ENCODE data around the gene MGMT. TPM values are rescaled to one million over a fixed set of nuclear protein-coding genes. Genes with fewer than 3 reads are reported as not detected.

The MGMT gene
- total and polyA plus RNA-seq, 4 donors, result 9.9 to 39.6 (median 23.2) TPM

DNA sequence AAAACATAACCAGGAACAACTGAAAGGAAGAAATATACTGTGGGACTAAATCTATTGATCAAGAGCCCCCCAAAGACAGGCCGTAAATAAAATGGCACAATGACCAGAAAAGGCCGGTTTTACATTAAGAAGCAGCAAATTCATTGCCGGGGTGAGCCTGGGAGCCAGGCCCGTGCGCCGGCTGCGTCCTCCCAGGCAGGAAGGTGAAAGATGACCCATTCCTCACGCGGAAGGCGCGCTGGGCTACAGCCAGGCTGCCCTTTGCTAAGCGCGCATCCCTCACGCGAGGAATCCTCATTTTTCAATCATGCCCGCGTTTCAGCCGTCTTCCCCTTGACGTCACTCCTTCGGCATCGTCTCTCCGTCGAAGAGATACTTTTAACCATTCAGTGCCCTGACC lies 47.6 kb upstream of the MGMT start:
- ATAC-seq (ENCODE audit: insufficient read depth, low FRiP score), result no peak
- WGBS, 2 donors, result 76 to 89% methylated on average over 23 of the region's 23 CpGs
- H3K27ac ChIP-seq (ENCODE audit: low read depth in 1 of 2, low read length in 1 of 2), result no peak overlapping the region
- no peaks in the 10 kb centered on the region for H3K36me3 ChIP-seq (ENCODE audit: control insufficient read depth in 4 of 4, insufficient read depth in 4 of 4, low read length in 4 of 4)
- peaks cover 0 to 44% (median 36%) of the 10 kb centered on the region in 3 donors for H3K27me3 ChIP-seq (ENCODE audit: control insufficient read depth in 3 of 3, insufficient read depth in 3 of 3, low read length in 2 of 3)
- DNase-seq, result no peak
- TF ChIP-seq, protein P1, sequence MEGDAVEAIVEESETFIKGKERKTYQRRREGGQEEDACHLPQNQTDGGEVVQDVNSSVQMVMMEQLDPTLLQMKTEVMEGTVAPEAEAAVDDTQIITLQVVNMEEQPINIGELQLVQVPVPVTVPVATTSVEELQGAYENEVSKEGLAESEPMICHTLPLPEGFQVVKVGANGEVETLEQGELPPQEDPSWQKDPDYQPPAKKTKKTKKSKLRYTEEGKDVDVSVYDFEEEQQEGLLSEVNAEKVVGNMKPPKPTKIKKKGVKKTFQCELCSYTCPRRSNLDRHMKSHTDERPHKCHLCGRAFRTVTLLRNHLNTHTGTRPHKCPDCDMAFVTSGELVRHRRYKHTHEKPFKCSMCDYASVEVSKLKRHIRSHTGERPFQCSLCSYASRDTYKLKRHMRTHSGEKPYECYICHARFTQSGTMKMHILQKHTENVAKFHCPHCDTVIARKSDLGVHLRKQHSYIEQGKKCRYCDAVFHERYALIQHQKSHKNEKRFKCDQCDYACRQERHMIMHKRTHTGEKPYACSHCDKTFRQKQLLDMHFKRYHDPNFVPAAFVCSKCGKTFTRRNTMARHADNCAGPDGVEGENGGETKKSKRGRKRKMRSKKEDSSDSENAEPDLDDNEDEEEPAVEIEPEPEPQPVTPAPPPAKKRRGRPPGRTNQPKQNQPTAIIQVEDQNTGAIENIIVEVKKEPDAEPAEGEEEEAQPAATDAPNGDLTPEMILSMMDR (IDR thresholded peaks at IDR 0.05; ENCODE audit: control extremely low read depth, extremely low read depth), result no peak
- H3K9me3 ChIP-seq (ENCODE audit: control insufficient read depth in 4 of 4, insufficient read depth in 3 of 4, low read length in 3 of 4), result peaks cover 0 to 3% (median 0%) of the 10 kb centered on the region in 4 donors
- H3K9ac ChIP-seq (ENCODE audit: insufficient read depth in 1 of 2, low read length in 2 of 2), result no peak overlapping the region
- H3K4me3 ChIP-seq, result no peak overlapping the region
- H3K4me1 ChIP-seq (ENCODE audit: control insufficient read depth in 5 of 5, insufficient read depth in 5 of 5, low read length in 5 of 5), result peaks cover 0 to 11% (median 4%) of the 10 kb centered on the region in 5 donors

GRCh38 chr10:129421399-129422010 lies 45.5 kb upstream of the MGMT start:
- peaks cover 3 to 29% (median 20%) of the 10 kb centered on the region in 3 donors for H3K27me3 ChIP-seq (ENCODE audit: control insufficient read depth in 3 of 3, insufficient read depth in 3 of 3, low read length in 2 of 3)
- H3K4me1 ChIP-seq (ENCODE audit: control insufficient read depth in 5 of 5, insufficient read depth in 5 of 5, low read length in 5 of 5), result peaks cover 0 to 11% (median 4%) of the 10 kb centered on the region in 5 donors
- ATAC-seq (ENCODE audit: insufficient read depth, low FRiP score), result no peak
- 92 to 93% methylated on average over 10 of the region's 10 CpGs for WGBS, 2 donors
- no peaks in the 10 kb centered on the region for H3K36me3 ChIP-seq (ENCODE audit: control insufficient read depth in 4 of 4, insufficient read depth in 4 of 4, low read length in 4 of 4)
- no peak overlapping the region for H3K4me3 ChIP-seq
- H3K27ac ChIP-seq (ENCODE audit: low read depth in 1 of 2, low read length in 1 of 2), result no peak overlapping the region
- H3K9me3 ChIP-seq (ENCODE audit: control insufficient read depth in 4 of 4, insufficient read depth in 3 of 4, low read length in 3 of 4), result peaks cover 0 to 6% (median 0%) of the 10 kb centered on the region in 4 donors
- no peak for DNase-seq
- no peak overlapping the region for H3K9ac ChIP-seq (ENCODE audit: insufficient read depth in 1 of 2, low read length in 2 of 2)
- TF ChIP-seq, protein P1 (IDR thresholded peaks at IDR 0.05; ENCODE audit: control extremely low read depth, extremely low read depth), result no peak

DNA sequence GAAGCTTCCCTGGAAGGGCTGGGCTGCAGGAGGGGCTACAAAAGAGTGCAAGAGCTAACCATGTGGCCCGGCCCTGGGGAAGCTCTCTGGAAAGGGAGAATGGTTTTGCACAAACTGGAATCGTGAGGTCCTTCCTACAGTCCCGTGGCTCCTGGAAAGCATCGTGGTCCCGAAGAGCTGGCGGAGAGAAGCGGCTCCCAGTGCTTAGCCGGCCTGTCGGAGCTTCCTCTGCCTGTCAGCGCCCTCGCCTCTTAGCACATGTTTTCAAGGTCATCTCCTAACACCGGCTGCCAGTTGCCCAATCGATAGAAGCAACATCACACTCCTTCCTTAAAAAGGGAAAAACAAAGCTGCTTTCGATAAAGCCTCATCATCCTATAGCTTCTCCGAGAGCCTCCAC lies 42.1 kb upstream of the MGMT start:
- Histone ChIP-seq H3K9me3 (ENCODE audit: control insufficient read depth in 4 of 4, insufficient read depth in 3 of 4, low read length in 3 of 4) (peaks cover 0 to 6% (median 0%) of the 10 kb centered on the region in 4 donors), H3K4me3 (no peak overlapping the region), H3K9ac (ENCODE audit: insufficient read depth in 1 of 2, low read length in 2 of 2) (no peak overlapping the region), H3K4me1 (ENCODE audit: control insufficient read depth in 5 of 5, insufficient read depth in 5 of 5, low read length in 5 of 5) (peaks cover 0 to 4% (median 0%) of the 10 kb centered on the region in 5 donors), H3K27me3 (ENCODE audit: control insufficient read depth in 3 of 3, insufficient read depth in 3 of 3, low read length in 2 of 3) (peaks cover 3 to 9% (median 6%) of the 10 kb centered on the region in 3 donors), H3K36me3 (ENCODE audit: control insufficient read depth in 4 of 4, insufficient read depth in 4 of 4, low read length in 4 of 4) (no peaks in the 10 kb centered on the region), H3K27ac (ENCODE audit: low read depth in 1 of 2, low read length in 1 of 2) (no peak overlapping the region)
- TF ChIP-seq, protein P1 (IDR thresholded peaks at IDR 0.05; ENCODE audit: control extremely low read depth, extremely low read depth), result no peak
- no peak for DNase-seq
- WGBS, 2 donors, result 80 to 88% methylated on average over 15 of the region's 15 CpGs
- ATAC-seq (ENCODE audit: insufficient read depth, low FRiP score), result no peak
